Middle frontal gyrus (tissue), 1 donor: Measurements from ENCODE around the gene PAOX.

Experiments used
- DNase-seq: peaks from one replicate; pipeline ENCODE4 v3.0.0-alpha.2; 2015; ENCODE audit warnings: low spot score; ENCODE audit errors: extremely low spot score

The PAOX gene

GRCh38 chr10:133349577-133350011 is 29.5 kb upstream of the PAOX start:
- DNase-seq, result no peak

DNA sequence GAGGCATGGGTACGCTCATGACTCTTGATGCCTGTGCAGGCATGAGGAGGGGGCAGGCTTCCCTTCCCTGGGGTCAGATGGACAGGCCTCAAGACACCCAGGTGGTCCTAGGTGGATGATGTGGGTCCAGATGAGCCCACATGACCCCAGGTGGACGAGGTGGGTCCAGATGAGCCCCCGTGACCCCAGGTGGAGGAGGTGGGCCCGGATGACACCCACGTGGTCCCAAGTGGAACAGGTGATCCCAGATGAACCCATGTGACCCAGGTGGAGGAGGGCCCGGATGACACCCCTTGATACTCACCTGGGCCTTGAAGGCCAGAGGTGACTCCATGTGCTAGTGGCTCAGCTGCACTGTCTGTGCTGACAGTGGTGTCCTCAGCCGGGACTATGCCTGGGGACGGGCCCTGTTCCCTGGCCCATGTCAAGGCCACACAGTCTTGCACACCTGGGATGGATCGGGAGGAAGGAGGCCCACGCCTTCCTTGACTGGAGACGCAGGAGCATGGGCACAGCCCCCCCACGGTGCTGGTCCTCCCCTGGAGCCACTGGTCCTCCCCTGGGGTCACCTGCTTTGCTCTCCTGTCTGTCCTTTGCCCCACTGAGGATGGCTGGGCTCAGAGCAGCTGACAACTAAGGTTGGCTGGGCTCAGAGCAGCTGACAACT is 28.6 kb upstream of the PAOX start:
- DNase-seq, result no peak

GRCh38 chr10:133350950-133351329 is 28.1 kb upstream of the PAOX start:
- DNase-seq, result no peak

DNA sequence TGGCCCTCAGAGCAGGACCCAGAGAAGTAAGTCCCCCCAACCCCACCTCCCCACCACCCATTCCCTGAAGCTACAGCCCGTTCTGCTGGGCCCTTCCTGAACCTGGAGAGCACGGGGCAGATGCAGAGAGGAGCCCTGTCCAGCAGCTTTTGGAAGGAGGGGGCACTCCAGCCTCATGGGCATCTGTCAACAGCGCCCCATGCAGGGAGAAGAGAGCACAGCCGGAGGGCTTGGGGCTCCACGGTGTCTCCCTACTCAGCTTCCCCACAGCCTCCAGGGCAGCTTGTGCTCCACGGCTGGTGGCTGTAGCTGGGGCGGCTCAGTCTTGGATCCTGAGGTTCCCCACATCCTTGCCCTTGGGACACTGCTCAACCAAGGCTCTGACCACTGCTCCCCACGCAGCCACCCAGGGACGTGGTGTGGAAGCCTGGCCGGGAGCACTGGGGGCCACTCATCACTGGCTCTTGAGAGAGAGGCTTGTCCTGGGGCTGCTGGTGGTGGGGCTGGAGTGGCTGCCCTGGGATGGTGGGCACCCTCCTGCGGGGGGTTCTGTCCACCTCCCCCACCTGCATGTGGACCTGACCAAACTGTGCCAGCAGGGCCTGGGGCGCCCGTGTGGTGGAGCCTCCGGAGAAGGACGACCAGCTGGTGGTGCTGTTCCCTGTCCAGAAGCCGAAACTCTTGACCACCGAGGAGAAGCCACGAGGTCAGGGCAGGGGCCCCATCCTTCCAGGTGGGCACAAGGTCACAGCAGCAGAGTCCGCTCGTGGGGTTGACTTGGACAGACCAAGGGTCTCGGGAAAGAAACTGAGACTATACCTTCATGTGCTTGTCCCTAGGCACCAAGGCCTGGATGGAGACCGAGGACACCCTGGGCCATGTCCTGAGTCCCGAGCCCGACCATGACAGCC is 27.4 kb upstream of the PAOX start:
- DNase-seq, result no peak

DNA sequence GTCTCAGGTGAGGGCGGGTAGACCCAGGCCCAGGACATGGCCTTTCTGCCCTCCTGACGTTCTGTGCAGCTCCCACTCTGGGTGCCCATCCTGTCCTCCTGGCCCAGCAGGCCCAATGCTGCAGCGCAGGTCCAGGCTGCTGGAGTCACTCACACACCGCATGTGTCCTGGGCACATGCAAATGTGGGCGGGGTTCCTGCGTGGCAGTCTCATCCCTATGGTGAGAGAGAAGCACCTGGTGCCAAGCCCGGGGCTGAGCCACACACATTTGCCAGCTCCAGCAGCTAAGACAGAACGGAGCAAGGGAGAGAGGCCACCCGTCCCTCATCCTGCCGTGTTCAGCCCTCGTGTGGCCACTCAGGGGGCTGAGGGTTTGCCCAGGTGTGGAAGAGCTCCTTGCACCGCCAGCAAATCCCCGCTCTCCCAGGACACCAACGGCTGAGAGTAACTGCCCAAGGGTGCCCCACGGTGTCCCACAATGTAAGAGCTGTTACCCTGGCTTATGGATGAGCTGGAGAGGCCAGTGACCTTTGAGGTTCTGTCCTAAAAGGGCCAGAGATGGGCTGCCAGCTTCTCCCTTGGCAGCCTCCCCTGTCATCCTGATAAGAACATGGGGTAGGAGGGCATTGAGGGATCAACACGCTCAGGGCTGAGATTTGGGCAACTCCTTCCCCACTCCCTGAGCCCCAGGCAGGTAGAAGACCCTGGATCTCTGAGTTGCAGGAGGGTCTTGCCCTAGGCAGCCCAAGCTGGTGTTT is 25.7 kb upstream of the PAOX start:
- no peak for DNase-seq

- no peak for DNase-seq
These were observed 25.0 kb upstream of the PAOX start for GRCh38 chr10:133353988-133354605.

DNA sequence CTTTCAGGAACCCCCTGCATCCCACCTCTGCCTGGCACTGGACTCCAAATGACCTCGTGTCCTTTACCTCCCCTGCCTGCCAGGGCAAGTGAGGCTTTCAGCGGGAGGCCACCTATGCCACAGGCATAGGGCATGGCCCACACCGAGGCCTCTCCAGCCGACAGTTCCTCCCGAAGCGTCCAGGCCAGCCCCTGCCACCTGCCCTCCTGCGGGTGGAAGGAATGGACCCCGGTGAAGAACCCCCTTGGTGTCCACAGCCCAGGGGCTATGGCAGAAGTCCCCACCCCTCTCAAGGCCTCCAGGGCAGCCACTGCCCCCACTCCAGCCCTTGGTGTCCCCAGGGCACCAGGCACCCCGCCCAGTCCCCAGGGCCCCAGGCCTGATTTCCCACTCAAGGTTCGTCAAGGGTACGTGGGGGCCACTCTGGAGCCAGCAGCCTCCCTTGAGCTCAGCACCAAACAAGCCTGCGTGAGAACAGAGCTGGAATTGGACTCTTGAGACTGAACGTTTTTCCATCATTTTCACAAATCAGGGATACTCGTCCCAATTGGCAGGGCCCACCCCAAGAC is 24.3 kb upstream of the PAOX start:
- no peak for DNase-seq

DNA sequence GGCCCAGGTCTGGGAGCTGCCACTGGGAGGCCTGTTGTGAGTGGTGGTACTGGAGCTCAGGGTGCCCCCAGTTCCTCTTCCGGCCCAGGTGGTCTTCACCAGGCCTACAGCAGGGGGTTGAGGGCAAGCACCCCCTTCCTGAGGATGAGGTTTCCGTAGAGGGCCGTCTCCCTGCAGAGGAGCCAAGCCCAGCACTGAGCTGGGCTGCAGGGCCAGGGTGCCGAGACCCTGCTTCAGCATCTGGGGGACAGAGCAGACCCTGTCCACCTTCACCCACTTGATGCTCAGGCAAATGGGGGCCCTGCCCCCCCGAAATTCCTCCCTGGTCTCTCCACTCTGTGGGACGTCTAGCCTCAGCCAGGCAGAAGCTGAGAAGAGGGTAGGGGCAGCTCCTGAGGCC is 23.8 kb upstream of the PAOX start:
- no peak for DNase-seq

DNA sequence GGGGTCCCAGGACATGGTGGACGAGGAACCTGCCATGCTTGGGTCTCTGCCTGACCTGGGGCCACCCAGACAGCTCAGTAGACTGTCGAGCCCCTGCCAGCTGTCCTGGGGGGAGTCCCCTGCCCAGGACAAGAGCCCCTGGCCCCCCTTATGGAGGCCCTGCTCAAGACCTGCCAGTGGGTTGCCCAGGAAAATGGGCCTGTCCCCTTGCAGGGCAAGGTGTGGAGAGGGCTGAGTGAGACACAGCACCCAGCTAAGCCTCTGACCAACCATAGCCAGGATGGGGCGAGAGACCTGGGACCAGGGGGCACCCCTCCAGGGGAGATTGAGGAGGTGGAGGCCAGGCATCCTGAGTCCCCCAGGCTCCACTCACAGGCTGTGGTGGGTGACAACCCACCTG is 23.1 kb upstream of the PAOX start:
- no peak for DNase-seq

GRCh38 chr10:133356549-133357284 is 22.3 kb upstream of the PAOX start:
- DNase-seq, result no peak

GRCh38 chr10:133357285-133358161 is 21.5 kb upstream of the PAOX start, which contains the start of gene FUOM:
FUOM (minus strand) TSS chr10:133358019; CDS start chr10:133358007, 12 bp downstream.
- DNase-seq, result no peak

GRCh38 chr10:133358162-133358924 is 20.7 kb upstream of the PAOX start:
- no peak for DNase-seq

GRCh38 chr10:133358925-133359310 is 20.1 kb upstream of the PAOX start:
- DNase-seq, result no peak

- no peak for DNase-seq
These were observed 19.5 kb upstream of the PAOX start for GRCh38 chr10:133359554-133359971.

- no peak for DNase-seq
These were observed 19.0 kb upstream of the PAOX start for GRCh38 chr10:133359972-133360610.

GRCh38 chr10:133361227-133361626 is 17.8 kb upstream of the PAOX start:
- no peak for DNase-seq

GRCh38 chr10:133361773-133362441 is 17.2 kb upstream of the PAOX start:
- DNase-seq, result no peak

GRCh38 chr10:133362846-133363245 is 16.2 kb upstream of the PAOX start:
- no peak for DNase-seq
